T-cell (primary cell): ENCODE data around the gene LAMTOR2. TPM values are rescaled to one million over a fixed set of nuclear protein-coding genes. Genes with fewer than 3 reads are reported as not detected.

Source experiments
- ATAC-seq, 4 experiments: fragments of 200-7000 bp in 3 of 4; fragments of 150-1000 bp in 1 of 4; cut with Tn5 transposase; replicated peaks in 1 of 4; 1 replicate in 3 of 4; 2 replicates in 1 of 4; pipeline ENCODE4 v1.10.0; 2021; ENCODE audit warnings: moderate library complexity in 3 of 4, mild to moderate bottlenecking in 2 of 4, moderate number of reproducible peaks in 1 of 4
- CTCF ChIA-PET, 2 donors: fragments of 300-600 bp; sonication (Branson Sonifier 250); formaldehyde crosslinking; loops; one replicate each; lab custom pipeline; 2022; ENCODE audit warnings: antibody characterized with exemption in 2 of 2; lab: Charles Lee
- POLR2A ChIA-PET, 2 donors: fragments of 300-600 bp; sonication (Branson Sonifier 250); formaldehyde crosslinking; loops; one replicate each; lab custom pipeline; 2022; ENCODE audit warnings: antibody characterized with exemption in 2 of 2; lab: Charles Lee
- DNase-seq, 35 experiments: peaks; one replicate each; pipeline versions ENCODE4 v3.0.0 to v3.0.0-alpha.2; 2013 to 2023
- H3K27ac ChIP-seq: one replicate; pipeline ENCODE4 v1.5.1; 2013; ENCODE audit warnings: low read length
- H3K27me3 ChIP-seq, 2 experiments: replicated peaks in 1 of 2; 1 replicate in 1 of 2; 2 replicates in 1 of 2; pipeline versions ENCODE4 v1.6.1 to v1.7.0; 2013; ENCODE audit warnings: low read length in 1 of 2, mixed read lengths in 1 of 2; ENCODE audit not compliant: control insufficient read depth in 2 of 2, insufficient read depth in 2 of 2; ENCODE audit errors: extremely low read depth in 1 of 2
- H3K36me3 ChIP-seq, 2 donors: 1 replicate in 1 of 2; 2 replicates in 1 of 2; pipeline versions ENCODE4 v1.6.1 to v1.7.0; 2013; ENCODE audit warnings: low read length in 1 of 2; ENCODE audit not compliant: control insufficient read depth in 2 of 2, insufficient read depth in 1 of 2; ENCODE audit errors: extremely low read depth in 1 of 2
- H3K4me1 ChIP-seq, 2 experiments: 1 replicate in 1 of 2; 2 replicates in 1 of 2; pipeline versions ENCODE4 v1.6.1 to v1.7.0; 2013; ENCODE audit warnings: low read length in 2 of 2, mixed read lengths in 1 of 2; ENCODE audit not compliant: insufficient read depth in 2 of 2, control insufficient read depth in 1 of 2; ENCODE audit errors: extremely low read depth in 1 of 2
- H3K4me3 ChIP-seq, 2 donors: 1 replicate in 1 of 2; 2 replicates in 1 of 2; pipeline versions ENCODE4 v1.5.1 to v1.7.0; 2013; ENCODE audit warnings: mild to moderate bottlenecking in 2 of 2, low read length in 1 of 2, moderate library complexity in 1 of 2; ENCODE audit not compliant: control insufficient read depth in 1 of 2; ENCODE audit errors: extremely low read depth in 1 of 2
- H3K9me3 ChIP-seq: 2 replicates; pipeline ENCODE4 v1.7.0; 2013
- H3K27ac Mint-ChIP-seq, 2 donors: one replicate each; pipeline ENCODE4 v1.8.0; 2020 to 2021; ENCODE audit warnings: mild to moderate bottlenecking in 2 of 2, mixed read lengths in 2 of 2
- H3K27me3 Mint-ChIP-seq, 2 donors: one replicate each; pipeline ENCODE4 v1.8.0; 2021 to 2022; ENCODE audit warnings: mixed read lengths in 2 of 2
- H3K36me3 Mint-ChIP-seq: one replicate; pipeline ENCODE4 v1.8.0; 2021; ENCODE audit warnings: mixed read lengths
- H3K4me1 Mint-ChIP-seq, 3 donors: one replicate each; pipeline ENCODE4 v1.8.0; 2020 to 2022; ENCODE audit warnings: mixed read lengths in 3 of 3, mild to moderate bottlenecking in 1 of 3
- H3K4me3 Mint-ChIP-seq, 3 donors: one replicate each; pipeline ENCODE4 v1.8.0; 2020 to 2022; ENCODE audit warnings: mild to moderate bottlenecking in 3 of 3, mixed read lengths in 3 of 3, moderate library complexity in 3 of 3
- H3K9me3 Mint-ChIP-seq, 3 donors: one replicate each; pipeline ENCODE4 v1.8.0; 2020 to 2022; ENCODE audit warnings: mixed read lengths in 3 of 3
- WGBS: methylation state at CpG from one replicate; pipeline ENCODE4 v1.1.5; 2013; ENCODE audit warnings: missing lambda C conversion rate; ENCODE audit not compliant: insufficient coverage; 5-methylcytosine and 5-hydroxymethylcytosine counted together
- total RNA-seq, 35 experiments: library from RNA in 6 of 35; stranded (reverse) in 6 of 35; fragments of 120-200 nt in 1 of 35; gene quantifications; one replicate each; pipeline versions ENCODE4 v1.2.1 to v1.2.4 and lab custom pipeline; 2013 to 2026

LAMTOR2 gene
- total RNA-seq, 5 donors from 2014 or later (not counting 1 experiment from before 2014, with no cell fraction given): 21.5 to 37.8 (median 35.2) TPM

- Histone ChIP-seq H3K9me3 (no peaks in the 10 kb centered on the region), H3K27ac (no peak overlapping the region), H3K27me3 (no peaks in the 10 kb centered on the region), H3K4me1 (peaks cover 2 to 18% of the 10 kb centered on the region in 2 experiments), H3K36me3 (peaks cover 6 to 42% of the 10 kb centered on the region in 2 donors), H3K4me3 (no peak overlapping the region)
- DNase-seq: no peak
- H3K27ac Mint-ChIP-seq: no peak overlapping the region
- ATAC-seq: no peak
- H3K36me3 Mint-ChIP-seq: peaks cover 24% of the 10 kb centered on the region
- ChIA-PET POLR2A (no interaction called here), CTCF (no interaction called here)
- no peaks in the 10 kb centered on the region for H3K27me3 Mint-ChIP-seq
- H3K4me3 Mint-ChIP-seq: no peak overlapping the region
- H3K9me3 Mint-ChIP-seq: no peaks in the 10 kb centered on the region
- WGBS: no CpG with 5 or more reads among the region's 3 CpGs
- peaks cover 17 to 25% (median 18%) of the 10 kb centered on the region in 3 donors for H3K4me1 Mint-ChIP-seq
These were observed 5.8 kb upstream of the LAMTOR2 start for GRCh38 chr1:156048663-156049258.

DNA sequence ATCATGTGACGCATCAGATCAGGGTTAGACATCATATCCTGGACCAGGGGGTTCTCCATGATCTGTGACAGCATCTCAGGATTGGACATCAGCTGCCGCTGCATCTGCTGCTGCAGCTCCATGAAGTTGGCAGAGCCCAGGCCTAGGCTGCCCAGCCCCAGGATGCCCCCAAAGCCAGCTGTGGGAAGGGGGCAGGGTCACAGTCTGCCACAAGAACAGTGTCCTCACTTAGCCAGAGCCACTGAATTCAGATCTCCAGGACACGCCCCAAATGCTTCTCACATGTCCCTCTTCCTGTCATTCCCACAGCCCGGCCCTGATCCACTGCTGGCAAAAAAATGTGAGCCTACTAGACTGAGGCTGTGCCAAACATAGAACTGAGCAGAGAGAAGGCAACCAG, 4.2 kb upstream of the LAMTOR2 start:
- Histone ChIP-seq H3K9me3 (no peaks in the 10 kb centered on the region), H3K4me1 (peaks cover 3 to 20% of the 10 kb centered on the region in 2 experiments), H3K36me3 (peaks cover 6 to 34% of the 10 kb centered on the region in 2 donors), H3K4me3 (no peak overlapping the region), H3K27me3 (no peaks in the 10 kb centered on the region), H3K27ac (no peak overlapping the region)
- CTCF ChIA-PET: interaction anchor here in 1 of 2 donors (0.6 kb wide), 1 partner anchor 178 kb away, joined by 10 read pairs; no protein-coding TSS in a partner anchor
- POLR2A ChIA-PET: no interaction called here
- ATAC-seq (no peak), DNase-seq (no peak)
- no peak overlapping the region for H3K4me3 Mint-ChIP-seq
- H3K9me3 Mint-ChIP-seq: no peaks in the 10 kb centered on the region
- 90% methylated on average over 4 of the region's 4 CpGs for WGBS
- H3K36me3 Mint-ChIP-seq: peaks cover 17% of the 10 kb centered on the region
- peaks cover 20 to 30% (median 23%) of the 10 kb centered on the region in 3 donors for H3K4me1 Mint-ChIP-seq
- no peak overlapping the region for H3K27ac Mint-ChIP-seq
- H3K27me3 Mint-ChIP-seq: no peaks in the 10 kb centered on the region

DNA sequence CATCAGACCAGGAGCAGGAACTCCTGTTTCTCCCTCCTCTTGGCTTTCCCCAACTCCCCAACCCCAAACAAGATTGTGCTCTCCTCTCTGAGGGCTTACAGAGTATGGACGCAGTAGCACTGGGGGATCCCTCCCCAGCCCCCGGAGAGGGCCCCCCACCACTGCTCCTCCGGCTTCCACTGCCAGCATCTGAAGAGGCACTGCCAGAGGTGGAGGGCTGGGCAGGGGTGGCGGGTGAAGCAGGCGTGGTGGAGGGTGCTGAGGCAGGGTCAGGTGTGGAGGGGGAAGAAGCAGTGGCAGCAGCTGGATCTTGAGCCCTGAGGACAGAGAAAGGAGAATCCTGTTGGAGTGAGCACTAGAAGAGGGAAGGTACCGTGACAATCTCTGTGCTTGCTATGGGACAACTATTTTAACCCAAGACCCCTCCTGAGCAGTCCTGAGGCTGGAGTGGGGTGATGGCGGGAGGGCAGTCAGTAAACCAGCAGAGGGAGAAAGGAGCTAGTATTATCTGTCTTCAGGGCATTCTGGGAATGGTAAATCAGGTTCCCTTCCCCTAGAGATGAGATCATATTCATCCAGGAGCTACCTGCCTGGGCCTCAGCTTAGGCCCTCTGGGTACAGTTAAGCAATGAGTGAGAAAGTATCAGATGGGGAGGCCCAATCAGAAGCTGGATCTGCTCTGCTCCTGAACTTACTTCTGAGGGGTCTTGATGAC, 3.4 kb upstream of the LAMTOR2 start:
- no peak for DNase-seq
- Mint-ChIP-seq H3K9me3 (no peaks in the 10 kb centered on the region), H3K27me3 (no peaks in the 10 kb centered on the region), H3K36me3 (peaks cover 17% of the 10 kb centered on the region), H3K4me1 (peaks cover 25 to 38% (median 28%) of the 10 kb centered on the region in 3 donors), H3K27ac (peak overlapping the region in 1 of 2 donors; percentile 40), H3K4me3 (peak overlapping the region in 2 of 3 donors; percentile 1 to 31)
- no peak for ATAC-seq
- H3K4me1 ChIP-seq: peaks cover 6 to 22% of the 10 kb centered on the region in 2 experiments
- H3K36me3 ChIP-seq: peaks cover 6 to 34% of the 10 kb centered on the region in 2 donors
- no peak overlapping the region for H3K27ac ChIP-seq
- ChIA-PET POLR2A (no interaction called here), CTCF (no interaction called here)
- WGBS: no CpG with 5 or more reads among the region's 7 CpGs
- no peaks in the 10 kb centered on the region for H3K27me3 ChIP-seq
- H3K4me3 ChIP-seq: no peak overlapping the region
- H3K9me3 ChIP-seq: no peaks in the 10 kb centered on the region

DNA sequence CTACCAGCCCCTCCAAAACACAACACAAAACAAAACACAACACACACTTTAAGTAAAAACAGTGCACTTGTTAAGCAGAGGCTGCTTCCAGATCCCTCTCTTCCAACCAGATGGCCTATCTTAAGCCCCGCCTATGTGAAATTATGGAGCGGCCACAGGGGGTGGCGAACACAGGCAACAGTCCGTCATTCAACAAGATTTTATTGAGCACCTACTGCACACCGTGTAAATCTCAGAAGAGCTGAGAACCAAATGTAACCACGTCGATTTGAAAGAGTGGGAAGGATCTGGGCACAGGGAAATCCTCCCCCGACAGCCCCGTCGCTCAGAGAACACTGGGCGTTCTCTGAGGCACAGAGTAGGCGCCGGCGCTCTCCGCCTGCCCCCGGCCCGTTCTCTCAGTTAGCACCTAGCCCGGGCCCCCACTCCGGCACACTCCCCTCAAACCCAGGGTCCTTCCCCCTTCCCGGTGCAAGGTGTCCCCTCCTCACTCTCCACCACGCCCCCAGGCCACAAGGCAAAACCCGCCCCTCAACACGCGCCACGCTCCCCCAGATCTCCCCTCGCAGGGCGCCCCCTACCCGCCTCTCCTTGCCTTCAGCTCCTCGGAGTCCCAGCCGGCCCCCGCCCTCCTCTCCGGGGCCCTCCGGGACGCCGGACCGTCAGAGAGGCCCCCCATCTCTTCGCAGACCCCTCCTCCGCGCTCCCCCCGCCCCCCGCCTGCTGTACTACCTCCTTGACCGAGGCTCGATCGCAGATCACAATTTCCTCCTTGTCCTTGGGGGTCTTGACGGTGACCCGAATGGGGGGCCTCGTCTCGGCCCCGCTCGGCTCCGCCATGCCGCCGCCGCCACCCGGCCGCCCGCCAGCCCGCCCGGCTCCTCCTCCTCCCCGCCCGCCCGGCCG, 1.5 kb upstream of the LAMTOR2 start:
- H3K27ac ChIP-seq: peak overlapping the region; percentile 31
- ATAC-seq (peak; percentile 35 to 50 (median 44)), DNase-seq (peak; percentile 24 to 74 (median 59))
- Mint-ChIP-seq H3K9me3 (no peaks in the 10 kb centered on the region), H3K27me3 (no peaks in the 10 kb centered on the region), H3K36me3 (peaks cover 20% of the 10 kb centered on the region), H3K4me3 (peak overlapping the region; percentile 83 to 100 (median 93)), H3K4me1 (peaks cover 28 to 43% (median 34%) of the 10 kb centered on the region in 3 donors), H3K27ac (peak overlapping the region; percentile 77)
- H3K4me1 ChIP-seq: peaks cover 6 to 22% of the 10 kb centered on the region in 2 experiments
- ChIA-PET CTCF (interaction anchor here in 1 of 2 donors (0.9 kb wide), 1 partner anchor 90 kb away, joined by 4 read pairs; no protein-coding TSS in a partner anchor), POLR2A (interaction anchor here (0.6 to 0.7 kb wide), 3 partner anchors 688 to 1607 kb away, joined by 3 to 4 read pairs (median 3); partner anchors contain the start of gene MRPL24 (in 1 of the 2))
- H3K9me3 ChIP-seq: no peaks in the 10 kb centered on the region
- H3K36me3 ChIP-seq: peaks cover 6 to 29% of the 10 kb centered on the region in 2 donors
- peak overlapping the region; percentile 57 to 80 for H3K4me3 ChIP-seq
- no peaks in the 10 kb centered on the region for H3K27me3 ChIP-seq
- WGBS: 0% methylated on average over 27 of the region's 63 CpGs

- ChIA-PET POLR2A (interaction anchor here (0.6 to 0.7 kb wide), 3 partner anchors 859 to 1607 kb away, joined by 3 read pairs; no protein-coding TSS in a partner anchor), CTCF (interaction anchor here in 1 of 2 donors (0.9 kb wide), 1 partner anchor 91 kb away, joined by 4 read pairs; no protein-coding TSS in a partner anchor)
- H3K36me3 ChIP-seq: peaks cover under 1 to 21% of the 10 kb centered on the region in 2 donors
- no peaks in the 10 kb centered on the region for H3K27me3 ChIP-seq
- no peaks in the 10 kb centered on the region for H3K9me3 Mint-ChIP-seq
- WGBS: 0% methylated on average over 30 of the region's 49 CpGs
- H3K4me3 Mint-ChIP-seq: peak within 1 kb of the TSS; percentile 93 to 100 (median 95)
- no peaks in the 10 kb centered on the region for H3K27me3 Mint-ChIP-seq
- peaks cover 28 to 43% (median 34%) of the 10 kb centered on the region in 3 donors for H3K4me1 Mint-ChIP-seq
- peak within 1 kb of the TSS; percentile 78 for H3K27ac ChIP-seq
- H3K36me3 Mint-ChIP-seq: peaks cover 17% of the 10 kb centered on the region
- peaks cover 6 to 22% of the 10 kb centered on the region in 2 experiments for H3K4me1 ChIP-seq
- H3K9me3 ChIP-seq: no peaks in the 10 kb centered on the region
- peak; percentile 66 to 87 (median 78) for DNase-seq
- peak within 1 kb of the TSS; percentile 90 to 95 for H3K27ac Mint-ChIP-seq
- peak within 1 kb of the TSS; percentile 80 to 82 for H3K4me3 ChIP-seq
- peak; percentile 62 to 78 (median 70) for ATAC-seq
These were observed 648 bp upstream of the LAMTOR2 start, which contains the start of gene UBQLN4 for GRCh38 chr1:156053768-156054499. Gene UBQLN4, minus strand, starts transcription at chr1:156053798. Its CDS starts 97 bp downstream, at chr1:156053701.
